Activated CD8-positive, alpha-beta T cell treated with anti-CD3 and anti-CD28 coated beads, Interleukin-2, amount 10 ng/mL, durations not matched to agents 7 days and 5 days (primary cell): Measurements from ENCODE around the gene GSTA1. TPM values are rescaled to one million over a fixed set of nuclear protein-coding genes. Genes with fewer than 3 reads are reported as not detected.
"Not testable (repeated sequence)": the region's sequence is repeated elsewhere in the genome, so short reads cannot be mapped to it uniquely, and the experiment has no call there.

Source experiments
- ATAC-seq: fragments of 150-1000 bp; cut with Tn5 transposase; one replicate; pipeline ENCODE4 v1.10.0; 2021; ENCODE audit warnings: moderate library complexity
- CTCF ChIA-PET: fragments of 350-600 bp; sonication (Branson Sonifier 250); formaldehyde crosslinking; loops from one replicate; lab custom pipeline; 2021; ENCODE audit warnings: antibody characterized with exemption; lab: Charles Lee
- POLR2A ChIA-PET: fragments of 350-600 bp; sonication (Branson Sonifier 250); formaldehyde crosslinking; loops from one replicate; lab custom pipeline; 2021; ENCODE audit warnings: antibody characterized with exemption; lab: Charles Lee
- DNase-seq: peaks from one replicate; pipeline ENCODE4 v3.0.0-alpha.2; 2020
- H3K27ac Mint-ChIP-seq: one replicate; pipeline ENCODE4 v1.8.0; 2021; ENCODE audit warnings: mild to moderate bottlenecking, mixed read lengths
- H3K27me3 Mint-ChIP-seq: one replicate; pipeline ENCODE4 v1.8.0; 2021; ENCODE audit warnings: low read depth, mixed read lengths
- H3K36me3 Mint-ChIP-seq: one replicate; pipeline ENCODE4 v1.8.0; 2021; ENCODE audit warnings: low read depth, mixed read lengths
- H3K4me1 Mint-ChIP-seq: one replicate; pipeline ENCODE4 v1.8.0; 2021; ENCODE audit warnings: low read depth, mixed read lengths
- H3K4me3 Mint-ChIP-seq: one replicate; pipeline ENCODE4 v1.8.0; 2021; ENCODE audit warnings: mild to moderate bottlenecking, mixed read lengths
- H3K9me3 Mint-ChIP-seq: one replicate; pipeline ENCODE4 v1.8.0; 2022; ENCODE audit warnings: mixed read lengths; ENCODE audit not compliant: insufficient read depth
- total RNA-seq, 2 experiments: library from RNA; stranded (reverse); gene quantifications; one replicate each; pipeline ENCODE4 v1.2.3, GENCODE V29; 2021

Gene GSTA1
- total RNA-seq, 2 experiments from 2014 or later, result not detected

DNA sequence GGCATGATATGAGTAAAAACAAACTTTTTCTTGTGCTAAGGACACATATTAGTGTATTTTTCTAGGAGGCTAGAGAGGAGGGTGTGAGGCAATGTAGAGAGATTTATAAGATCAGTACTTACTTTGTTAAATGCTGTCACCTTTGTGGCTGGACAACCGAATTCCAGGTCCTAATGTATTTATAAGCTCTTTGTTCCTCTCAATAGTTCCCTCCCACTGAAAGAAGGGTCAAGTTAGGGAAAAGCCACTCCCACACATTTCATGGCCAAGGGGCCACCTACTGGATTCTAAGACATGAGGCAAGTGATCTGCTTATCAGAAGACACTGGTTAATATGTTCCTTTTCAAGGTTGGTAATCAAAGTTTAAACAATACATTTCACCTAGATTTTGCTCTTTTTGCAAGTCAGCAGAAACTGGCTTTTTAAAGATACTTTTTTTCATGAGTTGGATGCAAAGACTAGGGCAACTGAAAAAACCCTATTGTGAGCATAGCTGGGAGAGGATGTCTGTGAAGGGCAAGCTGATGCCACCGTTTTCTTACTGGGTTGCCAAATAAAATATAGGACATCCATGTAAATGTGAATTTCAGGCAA lies 40.2 kb downstream of the GSTA1 start, which contains the start of gene GSTA2:
Gene GSTA2 (minus strand): TSS at position 154 of the 595 bp plus-strand sequence. CDS start 5,528 bp downstream, outside the sequence.
- H3K27ac Mint-ChIP-seq, ATAC-seq, H3K9me3 Mint-ChIP-seq, H3K4me1 Mint-ChIP-seq, H3K4me3 Mint-ChIP-seq, POLR2A ChIA-PET, DNase-seq, CTCF ChIA-PET, H3K36me3 Mint-ChIP-seq: not testable (repeated sequence)
- H3K27me3 Mint-ChIP-seq, result peaks cover 12% of the 10 kb centered on the region

- H3K27me3 Mint-ChIP-seq, H3K4me1 Mint-ChIP-seq, H3K27ac Mint-ChIP-seq, H3K36me3 Mint-ChIP-seq, H3K9me3 Mint-ChIP-seq, DNase-seq, H3K4me3 Mint-ChIP-seq, ATAC-seq, CTCF ChIA-PET, POLR2A ChIA-PET: not testable (repeated sequence)
Observed at GRCh38 chr6:52761673-52762491, 41.7 kb downstream of the GSTA1 start.

DNA sequence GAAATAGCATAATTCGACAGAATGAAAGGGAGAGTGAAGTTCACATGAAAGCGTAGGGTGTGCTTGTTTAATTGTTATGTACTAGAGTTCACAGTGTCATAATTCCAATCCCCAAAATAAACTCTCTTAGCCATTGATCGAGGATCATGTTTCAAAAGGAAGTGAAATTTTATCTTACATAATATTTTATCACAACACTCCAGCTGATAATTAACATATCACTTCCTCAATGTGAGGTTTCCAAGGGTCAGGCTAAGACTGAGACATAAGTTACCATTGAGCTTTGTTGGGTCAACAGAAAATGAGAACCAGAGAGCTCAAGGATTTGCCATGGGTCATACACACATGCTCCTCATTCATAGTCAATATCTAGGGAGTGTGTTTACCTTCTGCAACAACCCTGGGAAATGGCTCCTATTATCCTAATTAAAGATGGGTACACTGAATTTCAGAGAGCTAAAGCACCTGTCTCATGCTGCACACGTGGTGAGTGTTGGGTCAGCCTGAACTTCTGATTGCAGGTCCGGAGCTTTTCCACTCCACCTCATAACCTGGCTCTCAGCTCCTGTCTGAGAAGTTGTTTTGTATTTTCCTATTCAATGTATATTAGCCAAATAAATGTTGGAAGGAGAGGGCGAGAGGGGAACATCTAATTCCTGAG lies 43.4 kb downstream of the GSTA1 start:
- no peak for ATAC-seq

DNA sequence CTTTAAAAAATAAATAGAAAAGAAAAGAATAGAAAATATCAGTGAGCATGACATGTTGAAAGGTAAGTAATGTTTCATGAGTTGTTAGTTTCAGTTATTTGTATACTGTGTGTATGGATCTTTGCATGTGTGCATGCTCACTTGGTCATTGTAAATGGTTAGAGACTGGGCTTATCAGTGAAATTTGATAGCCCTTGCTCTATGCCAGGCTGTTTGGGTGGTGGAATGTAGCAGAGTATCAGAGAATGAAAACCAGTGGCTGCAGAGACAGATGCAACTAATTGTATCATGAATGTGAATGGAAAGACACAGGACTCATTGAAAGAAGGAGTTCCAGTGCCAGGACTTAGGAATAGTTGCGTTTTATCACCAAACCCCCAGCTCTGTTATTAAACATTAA lies 44.5 kb downstream of the GSTA1 start:
- Mint-ChIP-seq H3K27ac (no peak overlapping the region), H3K36me3 (no peaks in the 10 kb centered on the region), H3K9me3 (no peaks in the 10 kb centered on the region), H3K4me3 (no peak overlapping the region), H3K27me3 (peaks cover 13% of the 10 kb centered on the region), H3K4me1 (no peaks in the 10 kb centered on the region)
- ChIA-PET POLR2A (no interaction called here), CTCF (no interaction called here)
- DNase-seq (no peak), ATAC-seq (no peak)

More for the DNA sequence above, 43.4 kb downstream of the GSTA1 start:
- Mint-ChIP-seq H3K4me1 (no peaks in the 10 kb centered on the region), H3K36me3 (no peaks in the 10 kb centered on the region), H3K27ac (no peak overlapping the region), H3K9me3 (no peaks in the 10 kb centered on the region), H3K27me3 (peaks cover 10% of the 10 kb centered on the region), H3K4me3 (no peak overlapping the region)
- POLR2A ChIA-PET, result no interaction called here
- DNase-seq, result no peak
- CTCF ChIA-PET, result no interaction called here

- H3K36me3 Mint-ChIP-seq, result not testable (repeated sequence)
Observed at GRCh38 chr6:52757651-52758338, 45.8 kb downstream of the GSTA1 start.

GRCh38 chr6:52754443-52754842 lies 49.2 kb downstream of the GSTA1 start:
- DNase-seq (no peak), ATAC-seq (no peak)
- ChIA-PET POLR2A (no interaction called here), CTCF (no interaction called here)
- H3K36me3 Mint-ChIP-seq, result no peaks in the 10 kb centered on the region
- no peak overlapping the region for H3K4me3 Mint-ChIP-seq
- peaks cover 10% of the 10 kb centered on the region for H3K27me3 Mint-ChIP-seq
- no peak overlapping the region for H3K27ac Mint-ChIP-seq
- no peaks in the 10 kb centered on the region for H3K9me3 Mint-ChIP-seq
- H3K4me1 Mint-ChIP-seq, result no peaks in the 10 kb centered on the region

More at GRCh38 chr6:52757651-52758338, 45.8 kb downstream of the GSTA1 start:
- H3K27ac Mint-ChIP-seq, H3K4me3 Mint-ChIP-seq, DNase-seq, ATAC-seq, POLR2A ChIA-PET, H3K9me3 Mint-ChIP-seq, H3K4me1 Mint-ChIP-seq, CTCF ChIA-PET: not testable (repeated sequence)
- H3K27me3 Mint-ChIP-seq, result peaks cover 12% of the 10 kb centered on the region

DNA sequence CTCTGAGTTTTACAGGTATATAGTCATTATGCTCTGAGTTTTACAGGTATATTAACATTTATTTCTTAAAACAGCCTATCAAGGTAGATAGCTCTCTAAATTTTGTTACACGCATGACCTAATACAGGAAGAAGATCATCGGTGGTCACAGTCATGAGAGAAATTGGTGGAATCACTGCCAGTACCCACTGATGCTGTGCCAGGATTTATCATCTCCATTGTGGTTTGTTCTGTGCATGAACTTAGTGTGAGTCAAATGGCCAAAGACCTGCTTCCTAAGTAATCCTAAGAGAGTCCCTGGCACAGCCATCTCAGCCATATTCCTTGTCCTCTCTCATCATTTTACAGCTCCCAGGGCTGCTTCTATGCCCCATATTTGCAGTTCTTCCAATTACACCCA lies 50.5 kb downstream of the GSTA1 start:
- POLR2A ChIA-PET, CTCF ChIA-PET, H3K9me3 Mint-ChIP-seq, H3K4me3 Mint-ChIP-seq, H3K36me3 Mint-ChIP-seq, H3K4me1 Mint-ChIP-seq, DNase-seq, ATAC-seq, H3K27me3 Mint-ChIP-seq, H3K27ac Mint-ChIP-seq: not testable (repeated sequence)

GRCh38 chr6:52752310-52752709 lies 51.3 kb downstream of the GSTA1 start:
- CTCF ChIA-PET, result no interaction called here
- no peaks in the 10 kb centered on the region for H3K36me3 Mint-ChIP-seq
- no peaks in the 10 kb centered on the region for H3K9me3 Mint-ChIP-seq
- no peak overlapping the region for H3K4me3 Mint-ChIP-seq
- ATAC-seq, result no peak
- DNase-seq, result no peak
- H3K27ac Mint-ChIP-seq, result no peak overlapping the region
- POLR2A ChIA-PET, result no interaction called here
- peaks cover 8% of the 10 kb centered on the region for H3K27me3 Mint-ChIP-seq
- H3K4me1 Mint-ChIP-seq, result no peaks in the 10 kb centered on the region

DNA sequence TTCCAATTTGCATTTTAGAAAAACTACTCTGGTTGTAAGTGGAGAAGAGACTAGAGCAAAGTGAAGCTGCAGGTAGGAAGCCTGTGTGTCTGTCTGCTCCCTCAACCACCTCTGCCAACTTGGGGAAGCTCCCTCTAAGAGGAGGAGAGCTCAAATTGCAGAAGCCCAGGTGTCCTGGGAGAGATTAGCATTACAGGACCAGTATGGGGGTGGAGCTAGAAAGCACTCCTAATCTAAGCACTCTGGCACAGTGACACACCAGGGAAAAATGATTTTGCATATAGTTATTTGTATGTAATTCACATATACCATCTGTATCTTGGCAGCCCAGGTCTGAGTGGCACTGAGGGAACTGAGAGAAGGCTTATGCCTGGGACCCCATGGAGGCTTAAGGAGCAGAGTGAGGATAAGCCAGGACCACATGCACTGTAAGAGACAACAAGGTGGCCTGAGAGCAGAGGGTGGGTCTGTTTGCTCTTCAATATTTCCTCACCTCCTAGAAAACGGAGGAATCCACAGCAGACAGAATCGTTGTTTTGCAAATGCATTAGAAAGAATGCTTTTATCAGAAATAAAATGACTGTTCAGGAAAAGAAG lies 54.0 kb downstream of the GSTA1 start:
- H3K4me3 Mint-ChIP-seq, result no peak overlapping the region
- no peaks in the 10 kb centered on the region for H3K36me3 Mint-ChIP-seq
- H3K27ac Mint-ChIP-seq, result no peak overlapping the region
- no peaks in the 10 kb centered on the region for H3K9me3 Mint-ChIP-seq
- peaks cover 5% of the 10 kb centered on the region for H3K27me3 Mint-ChIP-seq
- DNase-seq (no peak), ATAC-seq (no peak)
- ChIA-PET POLR2A (no interaction called here), CTCF (no interaction called here)
- no peaks in the 10 kb centered on the region for H3K4me1 Mint-ChIP-seq

DNA sequence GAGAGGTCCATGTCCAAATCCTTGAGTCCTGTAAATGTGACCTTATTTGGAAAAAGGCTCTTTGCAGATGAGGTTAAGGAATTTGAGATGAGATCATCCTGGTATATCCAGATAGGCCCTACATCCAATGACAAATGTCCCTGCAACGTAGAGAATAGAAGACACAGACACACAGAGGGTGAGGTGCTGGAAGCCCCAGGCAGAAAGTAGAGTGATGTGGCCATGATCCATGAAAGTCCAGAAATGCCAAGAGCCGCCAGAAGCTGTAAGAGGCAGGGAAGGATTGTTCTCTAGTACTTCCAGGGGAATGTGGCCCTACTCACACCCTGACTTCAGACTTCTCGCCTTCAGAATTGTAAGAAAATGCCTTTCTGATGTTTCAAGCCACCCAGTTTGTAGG lies 56.3 kb downstream of the GSTA1 start:
- H3K4me3 Mint-ChIP-seq, H3K4me1 Mint-ChIP-seq, H3K9me3 Mint-ChIP-seq, H3K36me3 Mint-ChIP-seq, CTCF ChIA-PET, H3K27me3 Mint-ChIP-seq, DNase-seq, H3K27ac Mint-ChIP-seq, ATAC-seq, POLR2A ChIA-PET: not testable (repeated sequence)

DNA sequence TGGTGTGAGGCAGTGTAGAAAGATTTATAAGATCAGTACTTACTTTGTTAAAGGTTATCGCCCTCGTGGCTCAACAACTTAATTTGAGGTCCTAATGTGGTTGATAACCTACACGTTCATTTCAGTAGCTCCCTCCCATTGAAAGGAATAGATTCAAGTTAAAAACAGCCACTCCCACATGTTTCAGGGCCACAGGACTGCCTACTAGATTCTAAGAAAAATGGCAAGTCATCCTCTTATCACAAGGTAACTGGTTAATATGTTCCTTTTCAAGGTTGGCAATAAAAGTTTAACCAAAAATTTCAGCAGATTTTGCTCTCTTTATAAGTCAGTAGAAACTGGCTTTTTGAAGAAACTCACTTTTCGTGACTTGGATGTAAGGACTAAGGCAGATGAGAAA lies 57.4 kb downstream of the GSTA1 start:
- peaks cover 9% of the 10 kb centered on the region for H3K27me3 Mint-ChIP-seq
- no peaks in the 10 kb centered on the region for H3K36me3 Mint-ChIP-seq
- H3K4me3 Mint-ChIP-seq, result no peak overlapping the region
- ATAC-seq (no peak), DNase-seq (no peak)
- no peak overlapping the region for H3K27ac Mint-ChIP-seq
- POLR2A ChIA-PET, result no interaction called here
- CTCF ChIA-PET, result no interaction called here
- no peaks in the 10 kb centered on the region for H3K9me3 Mint-ChIP-seq
- no peaks in the 10 kb centered on the region for H3K4me1 Mint-ChIP-seq
